Loucy (cell line): ENCODE measurements around the gene ITPK1.

Source experiments
- H2AFZ ChIP-seq: fragments of 200-600 bp; sonication (generic); 2 replicates; pipeline ENCODE4 v1.6.0; 2016; ENCODE audit warnings: antibody characterized with exemption, mild to moderate bottlenecking, low read length, moderate library complexity
- H3F3A ChIP-seq: fragments of 200-600 bp; 2 replicates; pipeline ENCODE4 v1.6.0; 2016; ENCODE audit warnings: antibody characterized with exemption, low read depth, mild to moderate bottlenecking
- H3K27me3 ChIP-seq: fragments of 200-600 bp; sonication (generic); 2 replicates; pipeline ENCODE4 v1.6.1; 2014; ENCODE audit warnings: low read length, mild to moderate bottlenecking; ENCODE audit not compliant: insufficient read depth, poor library complexity, severe bottlenecking
- H3K36me3 ChIP-seq: fragments of 200-600 bp; sonication (generic); 2 replicates; pipeline ENCODE4 v1.6.1; 2016; ENCODE audit warnings: low read length; ENCODE audit not compliant: insufficient read depth
- H3K4me1 ChIP-seq: fragments of 200-600 bp; sonication (generic); 2 replicates; pipeline ENCODE4 v1.5.1; 2014; ENCODE audit warnings: low read length, mild to moderate bottlenecking; ENCODE audit not compliant: insufficient read depth, poor library complexity, severe bottlenecking
- H3K4me2 ChIP-seq: fragments of 200-600 bp; sonication (generic); 2 replicates; pipeline ENCODE4 v1.6.0; 2014; ENCODE audit warnings: antibody characterized with exemption, low read length, low read depth, mild to moderate bottlenecking; ENCODE audit not compliant: poor library complexity, severe bottlenecking
- H3K4me3 ChIP-seq: fragments of 200-600 bp; sonication (generic); 2 replicates; pipeline ENCODE4 v1.5.1; 2014; ENCODE audit warnings: low read length, mild to moderate bottlenecking, mixed read lengths; ENCODE audit not compliant: poor library complexity, severe bottlenecking
- H3K79me2 ChIP-seq: fragments of 200-600 bp; sonication (generic); 2 replicates; pipeline ENCODE4 v1.6.1; 2014; ENCODE audit warnings: low read length; ENCODE audit not compliant: insufficient read depth
- H3K9ac ChIP-seq: fragments of 200-600 bp; sonication (generic); 2 replicates; pipeline ENCODE4 v1.6.0; 2014; ENCODE audit warnings: mild to moderate bottlenecking, low read depth, low read length, moderate library complexity; ENCODE audit not compliant: poor library complexity, severe bottlenecking
- H3K9me2 ChIP-seq: fragments of 200-600 bp; sonication (generic); replicated peaks from 2 replicates; pipeline ENCODE4 v1.6.1; 2016; ENCODE audit warnings: low read depth, low read length, mixed read lengths
- H3K9me3 ChIP-seq: fragments of 200-600 bp; sonication (generic); 2 replicates; pipeline ENCODE4 v1.6.1; 2014; ENCODE audit warnings: mild to moderate bottlenecking, antibody characterized with exemption, low read length, low read depth; ENCODE audit not compliant: insufficient read depth
- H4K20me1 ChIP-seq: fragments of 200-600 bp; sonication (generic); 2 replicates; pipeline ENCODE4 v1.6.0; 2014; ENCODE audit warnings: antibody characterized with exemption, low read length, mild to moderate bottlenecking; ENCODE audit not compliant: insufficient read depth, poor library complexity, severe bottlenecking
- EZH2phosphoT487 ChIP-seq: fragments of 200-600 bp; IDR thresholded peaks from 2 replicates; pipeline ENCODE4 v1.6.1; 2018; ENCODE audit warnings: antibody characterized with exemption, mild to moderate bottlenecking, moderate library complexity, borderline replicate concordance
- TF ChIP-seq, protein P1 (sequence below): fragments of 200-600 bp; sonication (generic); conservative IDR thresholded peaks from 2 replicates; pipeline ENCODE4 v1.5.1; 2014; ENCODE audit warnings: mild to moderate bottlenecking, antibody characterized with exemption, low read length

The ITPK1 gene

DNA sequence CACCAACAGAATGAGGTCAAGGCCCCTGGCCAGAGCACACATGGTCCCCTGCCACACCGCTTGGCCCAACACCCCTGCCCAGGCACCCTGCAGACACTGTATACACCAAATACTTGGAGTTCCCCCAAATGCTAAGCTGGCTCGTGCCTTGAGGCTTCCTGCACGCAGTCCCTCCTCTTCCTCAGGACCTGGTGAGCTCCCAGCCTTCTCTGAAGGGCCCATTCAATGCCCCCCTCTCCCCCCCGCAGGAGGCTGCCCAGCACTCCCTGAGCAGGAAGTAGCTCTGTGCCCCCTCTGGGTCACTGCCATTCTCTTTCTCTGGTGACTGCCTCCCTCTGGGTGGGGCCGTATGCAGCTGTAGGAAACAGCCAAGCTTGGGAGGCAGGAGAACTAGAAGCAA, 75.3 kb downstream of the ITPK1 start:
- H3K4me3 ChIP-seq = no peak overlapping the region
- no peaks in the 10 kb centered on the region for H3K9me3 ChIP-seq
- H3K4me2 ChIP-seq = no peak overlapping the region
- no peaks in the 10 kb centered on the region for H4K20me1 ChIP-seq
- no peak overlapping the region for H2AFZ ChIP-seq
- TF ChIP-seq, protein P1, sequence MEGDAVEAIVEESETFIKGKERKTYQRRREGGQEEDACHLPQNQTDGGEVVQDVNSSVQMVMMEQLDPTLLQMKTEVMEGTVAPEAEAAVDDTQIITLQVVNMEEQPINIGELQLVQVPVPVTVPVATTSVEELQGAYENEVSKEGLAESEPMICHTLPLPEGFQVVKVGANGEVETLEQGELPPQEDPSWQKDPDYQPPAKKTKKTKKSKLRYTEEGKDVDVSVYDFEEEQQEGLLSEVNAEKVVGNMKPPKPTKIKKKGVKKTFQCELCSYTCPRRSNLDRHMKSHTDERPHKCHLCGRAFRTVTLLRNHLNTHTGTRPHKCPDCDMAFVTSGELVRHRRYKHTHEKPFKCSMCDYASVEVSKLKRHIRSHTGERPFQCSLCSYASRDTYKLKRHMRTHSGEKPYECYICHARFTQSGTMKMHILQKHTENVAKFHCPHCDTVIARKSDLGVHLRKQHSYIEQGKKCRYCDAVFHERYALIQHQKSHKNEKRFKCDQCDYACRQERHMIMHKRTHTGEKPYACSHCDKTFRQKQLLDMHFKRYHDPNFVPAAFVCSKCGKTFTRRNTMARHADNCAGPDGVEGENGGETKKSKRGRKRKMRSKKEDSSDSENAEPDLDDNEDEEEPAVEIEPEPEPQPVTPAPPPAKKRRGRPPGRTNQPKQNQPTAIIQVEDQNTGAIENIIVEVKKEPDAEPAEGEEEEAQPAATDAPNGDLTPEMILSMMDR = no peak
- TF ChIP-seq EZH2phosphoT487 = no peak
- H3K4me1 ChIP-seq = peaks cover 48% of the 10 kb centered on the region
- 0 out of 2 replicates have a peak, but pooled peaks cover 3% of the 10 kb centered on the region for H3K36me3 ChIP-seq
- H3K27me3 ChIP-seq = no peaks in the 10 kb centered on the region
- peaks cover 36% of the 10 kb centered on the region; the same call in 1 of the 2 replicates for H3K79me2 ChIP-seq
- no peaks in the 10 kb centered on the region for H3F3A ChIP-seq
- peak overlapping the region; percentile 41 for H3K9ac ChIP-seq
- no peaks in the 10 kb centered on the region for H3K9me2 ChIP-seq

DNA sequence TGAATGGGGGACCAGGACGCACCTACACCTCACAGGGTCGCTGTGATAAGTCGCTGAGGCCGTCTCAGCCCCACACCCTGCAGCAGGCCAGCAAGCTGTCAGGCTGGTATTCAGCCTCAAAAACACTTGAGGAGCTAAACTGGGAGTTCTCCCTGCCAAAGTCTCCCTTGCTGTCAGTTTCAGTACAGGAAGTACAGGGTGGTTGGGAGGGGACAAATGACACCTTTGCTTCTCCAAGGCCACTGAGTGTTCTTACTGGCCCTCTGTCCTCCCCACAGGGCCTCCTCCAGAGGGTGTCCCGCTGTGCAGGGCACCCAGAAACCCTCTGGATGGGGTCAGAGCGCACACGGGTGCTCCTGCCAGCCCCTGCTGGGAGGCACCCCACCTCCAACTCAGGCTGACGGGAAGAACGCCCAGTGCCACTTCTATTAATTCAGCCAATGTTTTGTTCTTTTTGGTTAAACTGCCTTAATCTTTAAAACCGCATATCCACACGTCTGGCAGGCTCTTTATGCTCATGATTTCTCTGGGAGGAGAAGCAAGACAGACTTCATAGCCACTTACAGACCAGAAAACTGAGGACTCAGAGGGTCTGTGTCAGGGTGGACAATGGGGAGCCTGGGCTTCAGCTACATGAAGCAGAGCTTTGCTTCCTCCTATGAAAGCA, 75.9 kb downstream of the ITPK1 start:
- H3F3A ChIP-seq = no peaks in the 10 kb centered on the region
- H3K4me3 ChIP-seq = no peak overlapping the region
- H3K4me2 ChIP-seq = no peak overlapping the region
- H3K9me3 ChIP-seq = no peaks in the 10 kb centered on the region
- no peaks in the 10 kb centered on the region for H4K20me1 ChIP-seq
- H3K36me3 ChIP-seq = 0 out of 2 replicates have a peak, but pooled peaks cover 3% of the 10 kb centered on the region
- TF ChIP-seq, protein P1 = no peak
- TF ChIP-seq EZH2phosphoT487 = no peak
- peaks cover 43% of the 10 kb centered on the region for H3K4me1 ChIP-seq
- no peak overlapping the region for H2AFZ ChIP-seq
- no peaks in the 10 kb centered on the region for H3K27me3 ChIP-seq
- peaks cover 32% of the 10 kb centered on the region; the same call in 1 of the 2 replicates for H3K79me2 ChIP-seq
- no peaks in the 10 kb centered on the region for H3K9me2 ChIP-seq
- H3K9ac ChIP-seq = no peak overlapping the region

DNA sequence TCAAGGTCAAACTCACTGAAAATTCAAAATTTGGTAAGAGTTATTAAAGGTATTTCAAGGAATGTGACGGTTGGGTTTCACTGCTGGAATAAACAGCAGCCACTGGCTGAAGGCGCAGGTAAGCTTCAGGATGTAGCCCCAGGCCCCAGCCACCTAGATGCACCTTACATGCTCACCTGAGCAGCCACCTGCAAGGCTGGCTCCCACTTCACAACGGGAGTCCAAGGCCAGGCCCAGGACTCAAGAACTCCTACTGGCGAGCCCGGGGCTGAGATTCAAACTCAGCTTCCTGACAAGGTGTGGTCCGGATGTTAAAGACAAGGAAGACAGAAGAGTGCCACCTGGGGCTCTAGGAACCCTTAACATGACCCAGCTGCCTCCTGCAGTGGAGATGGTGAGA, 78.4 kb downstream of the ITPK1 start:
- no peak overlapping the region for H3K4me2 ChIP-seq
- H3K36me3 ChIP-seq = 0 out of 2 replicates have a peak, but pooled peaks cover 3% of the 10 kb centered on the region
- H2AFZ ChIP-seq = no peak overlapping the region
- H3F3A ChIP-seq = no peaks in the 10 kb centered on the region
- H3K4me1 ChIP-seq = peaks cover 31% of the 10 kb centered on the region
- no peaks in the 10 kb centered on the region for H3K9me2 ChIP-seq
- TF ChIP-seq, protein P1 = no peak
- TF ChIP-seq EZH2phosphoT487 = no peak
- H3K9me3 ChIP-seq = no peaks in the 10 kb centered on the region
- H3K79me2 ChIP-seq = peaks cover 18% of the 10 kb centered on the region; the same call in 1 of the 2 replicates
- no peaks in the 10 kb centered on the region for H3K27me3 ChIP-seq
- H3K9ac ChIP-seq = no peak overlapping the region
- no peak overlapping the region for H3K4me3 ChIP-seq
- H4K20me1 ChIP-seq = no peaks in the 10 kb centered on the region
